GM12874 (cell line): ENCODE measurements around the gene EMC9.

Experiments used
- CTCF ChIP-seq: IDR thresholded peaks from 2 replicates; pipeline ENCODE4 v1.5.1; 2011; ENCODE audit warnings: low read depth, mild to moderate bottlenecking, control low read depth, low read length, moderate library complexity; ENCODE audit not compliant: insufficient read depth

Gene EMC9

GRCh38 chr14:24098927-24099813 is 42.2 kb downstream of the EMC9 start:
- TF ChIP-seq CTCF, result no peak

GRCh38 chr14:24098229-24098926 is 43.0 kb downstream of the EMC9 start:
- TF ChIP-seq CTCF, result no peak

GRCh38 chr14:24096545-24097181 is 44.7 kb downstream of the EMC9 start:
- TF ChIP-seq CTCF, result no peak

GRCh38 chr14:24095271-24096068 is 45.9 kb downstream of the EMC9 start:
- TF ChIP-seq CTCF, result no peak

GRCh38 chr14:24094841-24095270 is 46.5 kb downstream of the EMC9 start:
- TF ChIP-seq CTCF, result no peak

- no peak for TF ChIP-seq CTCF
Measured at GRCh38 chr14:24093901-24094840, 47.2 kb downstream of the EMC9 start, which contains the start of gene PCK2. TSS of gene PCK2 (plus strand) at chr14:24094311. CDS start at chr14:24094406, 95 bp downstream.
